IMR-90 (cell line): ENCODE results near the gene CYP1A2. TPM values are rescaled to one million over a fixed set of nuclear protein-coding genes. Genes with fewer than 3 reads are reported as not detected.

Source experiments
- ATAC-seq: fragments of 200-7000 bp; cut with Tn5 transposase; 2 replicates; pipeline ENCODE4 v1.9.1; 2020; ENCODE audit warnings: low read depth, mild to moderate bottlenecking, moderate library complexity
- Bru-seq: library from RNA; stranded (reverse); fragments of 400-500 nt; gene quantifications from one replicate; lab custom pipeline; 2021; lab: Mats Ljungman, UMichigan
- BruChase-seq, 2 experiments: library from RNA; stranded (reverse); fragments of 400-500 nt; gene quantifications; one replicate each; lab custom pipeline; 2021; lab: Mats Ljungman, UMichigan
- BruUV-seq: library from RNA; stranded (reverse); fragments of 400-500 nt; replicated peaks from 2 replicates; lab custom pipeline; 2021; lab: Mats Ljungman, UMichigan
- CTCF ChIA-PET: fragments of 300-600 bp; formaldehyde crosslinking; extraction: SDS; loops from one replicate; lab custom pipeline; 2021; ENCODE audit warnings: antibody characterized with exemption; lab: Yijun Ruan, JAX
- POLR2A ChIA-PET: fragments of 300-600 bp; sonication (Branson Sonifier 250); formaldehyde crosslinking; loops from one replicate; lab custom pipeline; 2022; ENCODE audit warnings: antibody characterized with exemption; ENCODE audit not compliant: unreplicated experiment; lab: Charles Lee
- DNase-seq: peaks from one replicate; pipeline ENCODE4 v3.0.0; 2013
- H2AFZ ChIP-seq: replicated peaks from 2 replicates; pipeline ENCODE3; 2013; ENCODE audit warnings: low read length, mild to moderate bottlenecking; ENCODE audit not compliant: poor library complexity
- H2AK5ac ChIP-seq: 2 replicates; pipeline ENCODE4 v1.6.1; 2013; ENCODE audit warnings: low read depth, low read length, inconsistent platforms
- H2AK9ac ChIP-seq: replicated peaks from 2 replicates; pipeline ENCODE3; 2013; ENCODE audit warnings: mild to moderate bottlenecking, low read depth, low read length, moderate library complexity; ENCODE audit not compliant: poor library complexity
- H2BK120ac ChIP-seq: 2 replicates; pipeline ENCODE4 v1.6.1; 2013; ENCODE audit warnings: low read depth, low read length, inconsistent platforms
- H2BK15ac ChIP-seq: 3 replicates; pipeline ENCODE4 v1.6.1; 2013; ENCODE audit warnings: low read depth, low read length, inconsistent platforms
- H2BK20ac ChIP-seq: 2 replicates; pipeline ENCODE4 v1.6.1; 2013; ENCODE audit warnings: low read depth, mild to moderate bottlenecking, inconsistent platforms, low read length, moderate library complexity
- H2BK5ac ChIP-seq: 2 replicates; pipeline ENCODE4 v1.6.1; 2013; ENCODE audit warnings: mild to moderate bottlenecking, low read depth, low read length, inconsistent platforms; ENCODE audit not compliant: poor library complexity, severe bottlenecking
- H3K14ac ChIP-seq: replicated peaks from 2 replicates; pipeline ENCODE4 v1.6.1; 2013; ENCODE audit warnings: low read depth, low read length, inconsistent platforms
- H3K18ac ChIP-seq: 2 replicates; pipeline ENCODE4 v1.6.1; 2013; ENCODE audit warnings: low read depth, low read length, control low read depth
- H3K23ac ChIP-seq: 2 replicates; pipeline ENCODE4 v1.6.1; 2013; ENCODE audit warnings: low read depth, low read length, inconsistent platforms
- H3K27ac ChIP-seq: 2 replicates; pipeline ENCODE4 v1.5.1; 2013; ENCODE audit warnings: mild to moderate bottlenecking, control low read depth, low read length; ENCODE audit not compliant: insufficient read depth
- H3K27me3 ChIP-seq: 2 replicates; pipeline ENCODE4 v1.6.1; 2013; ENCODE audit warnings: low read length; ENCODE audit not compliant: control insufficient read depth, insufficient read depth
- H3K36me3 ChIP-seq: 2 replicates; pipeline ENCODE4 v1.6.1; 2013; ENCODE audit warnings: low read length, mixed read lengths; ENCODE audit not compliant: control insufficient read depth, insufficient read depth
- H3K4ac ChIP-seq: 2 replicates; pipeline ENCODE4 v1.6.1; 2013; ENCODE audit warnings: low read depth, low read length, inconsistent platforms
- H3K4me1 ChIP-seq: 2 replicates; pipeline ENCODE4 v1.6.1; 2013; ENCODE audit warnings: low read length, mixed read lengths; ENCODE audit not compliant: control insufficient read depth, insufficient read depth
- H3K4me2 ChIP-seq: 2 replicates; pipeline ENCODE4 v1.6.1; 2013; ENCODE audit warnings: low read depth, mild to moderate bottlenecking, control low read depth, low read length, moderate library complexity
- H3K4me3 ChIP-seq: 2 replicates; pipeline ENCODE4 v1.5.1; 2013; ENCODE audit warnings: low read depth, mild to moderate bottlenecking, control low read depth, low read length, moderate library complexity; ENCODE audit not compliant: insufficient read depth
- H3K56ac ChIP-seq: 2 replicates; pipeline ENCODE4 v1.6.1; 2013; ENCODE audit warnings: low read length, inconsistent platforms; ENCODE audit not compliant: insufficient read depth; ENCODE audit errors: extremely low read depth
- H3K79me1 ChIP-seq, 2 experiments: 2 replicates each; pipeline ENCODE4 v1.6.1; 2013; ENCODE audit warnings: low read length in 2 of 2, inconsistent platforms in 1 of 2, low read depth in 1 of 2
- H3K9ac ChIP-seq: 2 replicates; pipeline ENCODE4 v1.6.1; 2013; ENCODE audit warnings: low read depth, low read length, control low read depth
- H3K9me1 ChIP-seq: 2 replicates; pipeline ENCODE4 v1.6.1; 2013; ENCODE audit warnings: low read length, inconsistent platforms; ENCODE audit not compliant: insufficient read depth
- H3K9me3 ChIP-seq: 2 replicates; pipeline ENCODE4 v1.6.1; 2013; ENCODE audit warnings: low read length; ENCODE audit not compliant: control insufficient read depth, insufficient read depth
- H4K20me1 ChIP-seq: 2 replicates; pipeline ENCODE4 v1.6.1; 2013; ENCODE audit warnings: low read length, inconsistent platforms; ENCODE audit not compliant: insufficient read depth
- H4K5ac ChIP-seq: 2 replicates; pipeline ENCODE4 v1.6.1; 2013; ENCODE audit warnings: mild to moderate bottlenecking, low read depth, low read length, control low read depth
- H4K8ac ChIP-seq, 2 experiments: 2 replicates each; pipeline ENCODE4 v1.6.1; 2013; ENCODE audit warnings: low read depth in 2 of 2, low read length in 2 of 2, control low read depth in 1 of 2, inconsistent platforms in 1 of 2
- H4K91ac ChIP-seq: 2 replicates; pipeline ENCODE4 v1.6.1; 2013; ENCODE audit warnings: low read depth, low read length, inconsistent platforms; ENCODE audit not compliant: insufficient read depth
- BHLHE40 ChIP-seq: fragments of 150-350 bp; IDR thresholded peaks from 2 replicates; pipeline ENCODE4 v1.6.1; 2016; ENCODE audit warnings: mild to moderate bottlenecking, low read depth, low read length
- CEBPB ChIP-seq: IDR thresholded peaks from 2 replicates; pipeline ENCODE4 v1.6.1; 2012; ENCODE audit warnings: low read depth, low read length, improper control_type of control experiment
- CHD1 ChIP-seq: IDR thresholded peaks from 2 replicates; pipeline ENCODE4 v1.6.1; 2012; ENCODE audit warnings: low read depth, low read length, improper control_type of control experiment
- ELK1 ChIP-seq: fragments of 150-350 bp; IDR thresholded peaks from 2 replicates; pipeline ENCODE4 v1.6.1; 2016; ENCODE audit warnings: low read depth, mild to moderate bottlenecking, low read length, moderate library complexity, borderline replicate concordance
- FOS ChIP-seq: fragments of 150-350 bp; IDR thresholded peaks from 2 replicates; pipeline ENCODE4 v1.6.1; 2016; ENCODE audit warnings: low read depth, low read length
- MAFK ChIP-seq: IDR thresholded peaks from 2 replicates; pipeline ENCODE4 v1.6.1; 2012; ENCODE audit warnings: low read depth, low read length, improper control_type of control experiment
- MAZ ChIP-seq: IDR thresholded peaks from 2 replicates; pipeline ENCODE4 v1.6.1; 2012; ENCODE audit warnings: low read depth, mild to moderate bottlenecking, low read length, improper control_type of control experiment, moderate library complexity, borderline replicate concordance
- MXI1 ChIP-seq: IDR thresholded peaks from 2 replicates; pipeline ENCODE4 v1.6.1; 2012; ENCODE audit warnings: low read depth, mild to moderate bottlenecking, low read length, moderate library complexity, borderline replicate concordance
- NFE2L2 ChIP-seq: fragments of 150-350 bp; IDR thresholded peaks from 2 replicates; pipeline ENCODE4 v1.6.1; 2016; ENCODE audit warnings: low read depth, mild to moderate bottlenecking, low read length
- POLR2A ChIP-seq: IDR thresholded peaks from 2 replicates; pipeline ENCODE4 v1.6.1; 2012; ENCODE audit warnings: mild to moderate bottlenecking, low read depth, low read length
- RAD21 ChIP-seq: IDR thresholded peaks from 2 replicates; pipeline ENCODE4 v1.6.1; 2012; ENCODE audit warnings: low read length, improper control_type of control experiment
- RCOR1 ChIP-seq: IDR thresholded peaks from 2 replicates; pipeline ENCODE4 v1.6.1; 2012; ENCODE audit warnings: mild to moderate bottlenecking, low read length, improper control_type of control experiment; ENCODE audit not compliant: insufficient replicate concordance
- RFX5 ChIP-seq: IDR thresholded peaks from 2 replicates; pipeline ENCODE4 v1.8.0; 2012; ENCODE audit warnings: low read depth, mild to moderate bottlenecking, low read length, moderate library complexity
- WGBS, 2 experiments: methylation state at CpG; one replicate each; pipeline versions ENCODE4 v1.1.5 to v1.1.7; 2013; ENCODE audit warnings: missing lambda C conversion rate in 2 of 2; ENCODE audit not compliant: insufficient read length in 1 of 2; ENCODE audit errors: extremely low coverage in 2 of 2; 5-methylcytosine and 5-hydroxymethylcytosine counted together
- dilution Hi-C: fragments of 300-500 bp; cut with HindIII; formaldehyde crosslinking; loops from one replicate; pipeline ENCODE4 v1.14.3; 2018; ENCODE audit warnings: low sequenced_read_pairs; ENCODE audit not compliant: unreplicated experiment
- in situ Hi-C: fragments of 300-500 bp; cut with MboI; formaldehyde crosslinking; loops from 3 replicates; pipeline ENCODE4 v1.14.3; 2019; ENCODE audit warnings: low sequenced_read_pairs, inconsistent platforms, mixed read lengths
- intact Hi-C: fragments of 100-400 bp; cut with micrococcal nuclease; formaldehyde crosslinking; loops from 2 replicates; pipeline ENCODE4 v1.10.0; 2022
- long read RNA-seq: library from polyadenylated mRNA; unstranded; transcript quantifications from one replicate; pipeline ENCODE4 v2.0.0, GENCODE V29; 2021; ENCODE audit not compliant: unreplicated experiment
- polyA plus RNA-seq, 3 experiments: library from polyadenylated mRNA; depleted of rRNA; stranded (reverse); fragments of >200 nt; gene quantifications; 2 replicates each; pipeline ENCODE4 v1.2.3, GENCODE V29; 2012; ENCODE audit warnings: low replicate concordance in 1 of 3
- total RNA-seq: library from RNA; depleted of rRNA; stranded (reverse); fragments of >200 nt; gene quantifications from 2 replicates; pipeline ENCODE4 v1.2.3, GENCODE V29; 2012; rRNA removed
- TF ChIP-seq, protein P1 (sequence below): conservative IDR thresholded peaks from 2 replicates; pipeline ENCODE4 v1.5.1; 2012; ENCODE audit warnings: mild to moderate bottlenecking, low read depth, low read length, improper control_type of control experiment
- TF ChIP-seq, protein P2 (sequence below): fragments of 150-350 bp; IDR thresholded peaks from 2 replicates; pipeline ENCODE4 v1.6.1; 2017; ENCODE audit warnings: mild to moderate bottlenecking, antibody characterized with exemption, low read length, low read depth

Gene CYP1A2
- total RNA-seq (not detected in 2 replicates), polyA plus RNA-seq (2012; rRNA removed) (not detected in 2 replicates), Bru-seq, nascent RNA (not detected), BruChase-seq, experiment 1, labeled RNA remaining after a 6-hour chase (not detected), BruChase-seq, experiment 2, labeled RNA remaining after a 2-hour chase (not detected)
- polyA plus RNA-seq (2012; cell fraction: cytosol; rRNA removed), result not detected in 2 replicates
- not detected in 2 replicates for polyA plus RNA-seq (2012; cell fraction: nucleus; rRNA removed; ENCODE audit: low replicate concordance)
- long read RNA-seq, result 0 reads

DNA sequence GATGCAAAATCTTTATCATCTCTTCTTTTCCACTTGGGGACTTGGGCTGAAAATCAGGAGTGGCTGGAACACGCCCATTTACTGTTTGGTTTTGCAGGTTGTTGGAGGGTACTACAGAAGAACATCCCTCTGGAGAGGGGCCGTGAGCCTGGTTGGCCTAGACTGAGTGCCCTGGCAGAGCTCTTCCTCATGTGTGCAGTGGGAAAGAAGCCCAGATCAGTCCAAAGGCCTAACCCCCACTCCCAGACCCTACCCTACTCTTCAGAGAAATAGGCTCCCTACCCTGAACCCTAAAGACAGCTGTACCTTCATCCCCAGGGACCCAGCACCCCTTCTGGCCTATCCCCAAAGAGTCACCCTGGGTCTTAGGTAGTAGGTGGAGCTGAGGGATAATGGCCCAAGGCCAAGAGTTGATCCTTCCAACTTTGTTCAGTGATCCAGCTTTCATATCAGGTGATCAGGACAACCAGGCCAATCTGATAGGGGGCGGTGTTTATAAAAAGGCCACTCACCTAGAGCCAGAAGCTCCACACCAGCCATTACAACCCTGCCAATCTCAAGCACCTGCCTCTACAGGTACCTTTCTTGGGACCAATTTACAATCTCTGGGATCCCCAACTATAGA lies at the start of gene CYP1A2:
CYP1A2 (plus strand) TSS at position 524 of the 625 bp plus-strand sequence. CDS start 894 bp downstream, outside the sequence.
- WGBS, 2 experiments, result no CpG with 5 or more reads among the region's 3 CpGs
- Histone ChIP-seq H2BK120ac (no peak within 1 kb of the TSS), H3K9me3 (no peaks in the 10 kb centered on the region), H3K4me3 (no peak within 1 kb of the TSS), H2AFZ (no peak within 1 kb of the TSS), H3K18ac (no peak within 1 kb of the TSS), H3K23ac (no peak within 1 kb of the TSS), H3K56ac (no peak within 1 kb of the TSS), H2BK5ac (no peak within 1 kb of the TSS), H3K9ac (no peak within 1 kb of the TSS), H3K4ac (no peak within 1 kb of the TSS), H4K8ac (no peak within 1 kb of the TSS), H3K79me1 (no peaks in the 10 kb centered on the region), H3K36me3 (no peaks in the 10 kb centered on the region), H2AK5ac (no peak within 1 kb of the TSS), H2AK9ac (no peak within 1 kb of the TSS), H3K4me1 (no peaks in the 10 kb centered on the region), H3K4me2 (no peak within 1 kb of the TSS), H3K27ac (no peak within 1 kb of the TSS), H4K91ac (no peak within 1 kb of the TSS), H4K20me1 (no peaks in the 10 kb centered on the region), H4K5ac (no peak within 1 kb of the TSS), H2BK20ac (no peak within 1 kb of the TSS), H2BK15ac (no peak within 1 kb of the TSS), H3K27me3 (peaks cover 33% of the 10 kb centered on the region), H3K14ac (no peak within 1 kb of the TSS), H3K9me1 (no peaks in the 10 kb centered on the region; the same call in 1 of the 2 replicates)
- intact Hi-C loops, result no loop called here
- BruUV-seq, result no TSS peak
- ChIA-PET POLR2A (no interaction called here), CTCF (no interaction called here)
- dilution Hi-C loops, result no loop called here
- in situ Hi-C loops, result no loop called here
- DNase-seq, result no peak
- ATAC-seq, result no peak
- TF ChIP-seq RAD21 (no peak), CEBPB (no peak), BHLHE40 (no peak), MXI1 (no peak), NFE2L2 (no peak), MAFK (no peak), FOS (no peak), CHD1 (no peak), RCOR1 (no peak), POLR2A (no peak), RFX5 (no peak), ELK1 (no peak), MAZ (no peak)
- TF ChIP-seq, protein P1, sequence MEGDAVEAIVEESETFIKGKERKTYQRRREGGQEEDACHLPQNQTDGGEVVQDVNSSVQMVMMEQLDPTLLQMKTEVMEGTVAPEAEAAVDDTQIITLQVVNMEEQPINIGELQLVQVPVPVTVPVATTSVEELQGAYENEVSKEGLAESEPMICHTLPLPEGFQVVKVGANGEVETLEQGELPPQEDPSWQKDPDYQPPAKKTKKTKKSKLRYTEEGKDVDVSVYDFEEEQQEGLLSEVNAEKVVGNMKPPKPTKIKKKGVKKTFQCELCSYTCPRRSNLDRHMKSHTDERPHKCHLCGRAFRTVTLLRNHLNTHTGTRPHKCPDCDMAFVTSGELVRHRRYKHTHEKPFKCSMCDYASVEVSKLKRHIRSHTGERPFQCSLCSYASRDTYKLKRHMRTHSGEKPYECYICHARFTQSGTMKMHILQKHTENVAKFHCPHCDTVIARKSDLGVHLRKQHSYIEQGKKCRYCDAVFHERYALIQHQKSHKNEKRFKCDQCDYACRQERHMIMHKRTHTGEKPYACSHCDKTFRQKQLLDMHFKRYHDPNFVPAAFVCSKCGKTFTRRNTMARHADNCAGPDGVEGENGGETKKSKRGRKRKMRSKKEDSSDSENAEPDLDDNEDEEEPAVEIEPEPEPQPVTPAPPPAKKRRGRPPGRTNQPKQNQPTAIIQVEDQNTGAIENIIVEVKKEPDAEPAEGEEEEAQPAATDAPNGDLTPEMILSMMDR, result no peak
- TF ChIP-seq, protein P2, sequence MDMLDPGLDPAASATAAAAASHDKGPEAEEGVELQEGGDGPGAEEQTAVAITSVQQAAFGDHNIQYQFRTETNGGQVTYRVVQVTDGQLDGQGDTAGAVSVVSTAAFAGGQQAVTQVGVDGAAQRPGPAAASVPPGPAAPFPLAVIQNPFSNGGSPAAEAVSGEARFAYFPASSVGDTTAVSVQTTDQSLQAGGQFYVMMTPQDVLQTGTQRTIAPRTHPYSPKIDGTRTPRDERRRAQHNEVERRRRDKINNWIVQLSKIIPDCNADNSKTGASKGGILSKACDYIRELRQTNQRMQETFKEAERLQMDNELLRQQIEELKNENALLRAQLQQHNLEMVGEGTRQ, result no peak
